CD1c-positive myeloid dendritic cell (primary cell): ENCODE results near the gene DDAH1.

Experiments
- DNase-seq: peaks from one replicate; pipeline ENCODE4 v3.0.0-alpha.2; 2016; ENCODE audit errors: extremely low spot score

The DDAH1 gene

DNA sequence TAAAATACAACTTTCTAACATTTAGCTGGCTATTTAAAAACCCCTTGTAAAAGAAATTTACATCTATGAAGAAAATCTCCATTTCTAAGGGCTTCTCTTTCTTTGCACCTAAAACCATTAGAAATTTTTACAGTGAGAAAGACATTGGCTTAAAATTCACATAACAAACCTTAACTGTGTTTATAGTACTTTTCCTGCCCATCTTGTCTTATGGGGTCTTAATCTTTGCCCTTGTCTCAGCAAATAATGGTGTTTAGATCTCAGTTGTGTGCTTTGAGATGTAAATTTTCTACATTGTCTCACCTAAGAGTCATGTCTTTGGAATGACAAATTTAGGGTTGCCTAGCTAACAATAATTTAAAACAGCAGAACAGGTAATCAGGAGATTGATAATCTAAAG lies 71.5 kb downstream of the DDAH1 start:
- no peak for DNase-seq

GRCh38 chr1:85388416-85388815 lies 76.5 kb downstream of the DDAH1 start:
- no peak for DNase-seq

GRCh38 chr1:85387781-85388180 lies 77.2 kb downstream of the DDAH1 start:
- no peak for DNase-seq

DNA sequence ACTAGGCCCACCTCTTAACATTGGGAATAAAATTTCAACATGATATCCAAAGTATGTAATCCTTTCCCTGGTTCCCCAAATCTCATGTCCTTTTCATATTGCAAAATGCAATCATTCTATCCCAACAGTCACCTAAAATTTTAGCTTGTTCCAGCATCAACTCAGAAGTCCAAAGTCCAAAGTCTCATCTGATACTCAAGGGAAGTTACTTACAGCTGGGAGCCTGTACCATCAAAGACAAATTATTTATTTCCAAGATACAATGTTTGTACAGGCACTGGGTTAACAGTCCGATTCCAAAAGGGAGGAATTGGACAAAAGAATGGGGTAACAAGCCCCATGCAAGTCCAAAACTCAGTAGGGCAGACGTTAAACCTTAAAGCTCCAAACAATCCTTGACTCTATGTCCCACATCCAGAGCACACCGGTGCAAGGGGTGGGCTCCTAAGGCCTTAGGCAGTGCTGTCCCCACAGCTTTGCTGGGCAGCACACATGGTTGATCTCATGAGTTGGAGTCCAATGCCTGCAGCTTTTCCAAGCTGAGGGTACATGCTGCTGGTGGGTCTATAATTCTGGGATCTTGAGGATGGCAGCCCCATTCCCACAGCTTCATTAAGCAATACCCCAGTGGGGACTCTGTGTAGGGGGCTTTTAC lies 78.8 kb downstream of the DDAH1 start:
- no peak for DNase-seq

DNA sequence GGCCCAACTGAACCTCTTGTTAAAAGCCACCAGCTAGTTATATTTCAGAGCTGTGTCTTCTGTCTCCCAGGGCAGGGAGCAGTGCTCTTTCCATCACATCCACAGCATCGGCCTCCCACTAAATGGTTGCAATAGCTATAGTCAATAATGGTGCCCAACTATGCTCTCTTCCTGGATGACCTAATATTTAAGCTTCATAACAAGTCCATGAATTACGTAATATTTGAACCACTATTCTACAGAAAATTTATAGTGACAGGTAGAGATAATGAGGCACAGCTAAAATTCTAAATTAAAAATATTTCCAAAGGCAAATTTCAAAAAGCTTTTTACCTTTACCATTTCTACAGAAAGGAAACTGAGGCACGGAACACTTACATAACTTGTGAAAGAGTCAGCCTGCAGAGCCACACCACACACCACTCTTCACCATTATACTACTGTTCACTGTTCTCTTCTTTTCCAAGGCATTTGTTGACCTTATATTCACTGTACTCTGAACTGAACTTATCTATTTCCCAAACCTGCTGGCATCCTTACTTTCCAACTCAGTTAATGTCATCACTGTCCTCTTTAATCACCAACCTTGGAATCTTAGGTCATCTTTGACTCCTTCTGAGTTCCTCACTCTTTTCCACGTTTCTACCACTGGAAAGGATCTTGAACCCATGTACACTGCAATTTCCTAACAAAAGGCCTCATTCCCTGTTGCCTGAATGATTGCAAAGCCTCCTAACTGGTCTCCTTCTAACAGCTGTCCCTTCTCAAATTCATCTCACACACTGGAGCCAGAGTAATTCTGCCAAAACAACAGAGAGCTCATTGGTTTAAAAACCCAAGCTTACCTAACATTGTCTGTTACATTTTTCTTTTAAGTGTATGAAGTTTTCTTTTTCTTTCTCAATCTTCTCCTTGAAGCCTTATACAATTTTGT lies 85.5 kb downstream of the DDAH1 start:
- no peak for DNase-seq

- DNase-seq = no peak
Observed at GRCh38 chr1:85378534-85378933, 86.4 kb downstream of the DDAH1 start.

DNA sequence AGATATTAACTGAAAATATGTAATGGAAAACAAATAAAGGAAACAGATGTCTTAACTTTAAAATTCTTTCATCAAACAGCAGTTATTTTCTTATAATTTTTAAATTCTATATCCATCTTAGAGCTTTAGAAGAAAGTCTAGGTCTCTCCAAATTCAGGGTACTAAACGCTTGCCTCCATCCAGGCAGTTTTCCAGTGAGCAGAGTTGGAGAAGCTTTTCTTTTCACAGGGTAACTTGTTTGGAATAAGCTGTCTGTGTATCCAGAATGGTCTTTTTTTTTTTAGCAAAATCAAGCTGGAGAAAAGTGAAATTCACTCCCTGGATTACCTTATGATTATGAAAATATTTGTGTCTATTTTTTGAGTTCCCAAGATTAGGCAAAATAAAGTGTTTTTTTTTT lies 88.6 kb downstream of the DDAH1 start:
- no peak for DNase-seq

DNA sequence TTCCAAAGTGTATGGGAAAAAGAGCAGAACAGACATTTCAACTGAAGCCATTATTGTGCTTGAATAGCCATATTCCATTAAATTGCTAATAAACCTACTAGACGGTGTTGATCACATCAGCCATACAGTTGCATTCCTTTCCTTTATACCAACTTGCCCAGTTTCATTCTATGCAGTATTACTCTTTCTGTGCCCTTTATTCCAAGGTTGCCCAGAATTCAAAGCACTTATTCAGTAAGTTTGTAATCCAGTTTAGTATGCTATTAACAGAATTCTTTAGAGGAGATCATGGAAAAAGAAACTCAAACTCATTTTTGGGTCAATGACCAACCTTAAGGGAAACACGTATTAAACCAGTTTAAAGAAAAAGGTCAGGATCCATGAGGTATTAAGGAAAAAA lies 89.5 kb downstream of the DDAH1 start:
- DNase-seq = no peak

DNA sequence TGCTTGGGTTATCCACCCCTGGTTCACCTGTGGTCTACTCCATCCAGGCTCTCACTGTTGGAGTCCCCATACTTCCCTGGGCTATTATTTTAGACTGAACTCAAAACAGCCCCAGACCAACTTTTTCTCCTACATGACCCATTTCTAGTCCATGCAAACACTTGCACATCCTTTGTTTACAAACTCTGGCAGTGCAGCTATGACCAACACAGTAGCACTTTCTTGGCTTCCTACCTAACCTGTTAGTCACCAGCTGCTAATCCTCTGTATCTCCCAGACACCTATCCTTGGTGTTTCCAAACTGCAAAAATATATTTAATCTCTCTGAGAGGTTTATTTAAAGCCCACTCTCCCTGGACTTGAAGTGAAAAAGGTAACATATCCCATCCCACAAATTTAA lies 90.8 kb downstream of the DDAH1 start:
- DNase-seq = no peak

DNA sequence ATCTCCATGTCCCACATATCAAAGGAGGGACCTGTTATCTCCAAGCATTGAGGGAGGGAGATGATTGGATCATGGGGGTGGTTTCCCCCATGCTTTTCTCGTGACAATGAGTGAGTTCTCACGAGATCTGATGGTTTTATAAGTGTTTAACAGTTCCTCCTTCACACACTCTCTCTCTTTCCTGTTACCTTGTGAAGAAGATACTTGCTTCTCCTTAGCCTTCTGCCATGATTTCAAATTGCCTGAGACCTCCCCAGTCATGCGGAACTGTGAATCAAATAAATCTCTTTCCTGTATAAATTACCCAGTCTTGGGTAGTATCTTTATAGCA lies 91.6 kb downstream of the DDAH1 start:
- no peak for DNase-seq

GRCh38 chr1:85372683-85373377 lies 92.1 kb downstream of the DDAH1 start:
- DNase-seq = no peak

DNA sequence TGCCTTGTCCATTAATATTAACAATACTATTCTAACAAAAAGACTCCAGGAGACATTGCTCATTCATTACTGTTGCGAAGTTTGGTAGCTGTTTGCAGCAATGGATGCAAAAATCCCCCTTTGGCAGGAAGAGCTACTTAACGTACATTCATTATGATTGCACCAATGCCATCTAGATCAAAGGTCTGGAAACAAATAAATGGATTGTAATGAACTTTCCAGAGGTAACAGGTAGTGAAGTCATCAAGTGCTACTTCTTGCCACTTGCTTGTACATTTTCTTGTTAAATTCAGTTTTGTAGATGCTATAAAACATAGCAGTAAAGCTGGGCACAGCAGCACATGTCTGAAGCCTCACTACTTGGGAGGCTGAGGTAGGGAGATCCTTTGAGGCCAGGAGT lies 93.9 kb downstream of the DDAH1 start:
- DNase-seq = no peak

- no peak for DNase-seq
Observed at GRCh38 chr1:85368073-85368770, 96.7 kb downstream of the DDAH1 start.

- DNase-seq = no peak
Observed at GRCh38 chr1:85366391-85367170, 98.4 kb downstream of the DDAH1 start.

- DNase-seq = no peak
Observed at GRCh38 chr1:85365851-85366250, 99.1 kb downstream of the DDAH1 start.

GRCh38 chr1:85363521-85363920 lies 101.4 kb downstream of the DDAH1 start:
- no peak for DNase-seq

DNA sequence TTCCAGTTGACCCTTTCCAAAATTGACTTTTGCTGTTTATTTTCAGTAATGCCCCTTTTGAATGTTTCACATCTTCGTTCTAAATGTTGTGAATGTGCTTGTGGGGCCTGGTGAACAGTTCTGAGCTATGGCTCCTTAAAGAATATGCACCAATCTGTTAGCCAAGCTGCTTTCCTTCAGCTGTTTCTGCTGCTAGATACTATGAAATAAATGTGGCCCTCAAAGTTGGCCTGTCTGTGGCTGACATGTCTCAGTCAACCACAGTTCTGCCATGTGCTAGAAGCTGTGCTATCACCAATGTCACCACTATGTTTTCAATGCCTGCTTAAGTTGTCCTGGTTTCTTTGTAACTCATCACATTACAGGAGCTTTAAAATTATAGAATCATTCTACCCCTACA lies 101.9 kb downstream of the DDAH1 start:
- DNase-seq = no peak

GRCh38 chr1:85361606-85362296 lies 103.2 kb downstream of the DDAH1 start:
- DNase-seq = no peak

DNA sequence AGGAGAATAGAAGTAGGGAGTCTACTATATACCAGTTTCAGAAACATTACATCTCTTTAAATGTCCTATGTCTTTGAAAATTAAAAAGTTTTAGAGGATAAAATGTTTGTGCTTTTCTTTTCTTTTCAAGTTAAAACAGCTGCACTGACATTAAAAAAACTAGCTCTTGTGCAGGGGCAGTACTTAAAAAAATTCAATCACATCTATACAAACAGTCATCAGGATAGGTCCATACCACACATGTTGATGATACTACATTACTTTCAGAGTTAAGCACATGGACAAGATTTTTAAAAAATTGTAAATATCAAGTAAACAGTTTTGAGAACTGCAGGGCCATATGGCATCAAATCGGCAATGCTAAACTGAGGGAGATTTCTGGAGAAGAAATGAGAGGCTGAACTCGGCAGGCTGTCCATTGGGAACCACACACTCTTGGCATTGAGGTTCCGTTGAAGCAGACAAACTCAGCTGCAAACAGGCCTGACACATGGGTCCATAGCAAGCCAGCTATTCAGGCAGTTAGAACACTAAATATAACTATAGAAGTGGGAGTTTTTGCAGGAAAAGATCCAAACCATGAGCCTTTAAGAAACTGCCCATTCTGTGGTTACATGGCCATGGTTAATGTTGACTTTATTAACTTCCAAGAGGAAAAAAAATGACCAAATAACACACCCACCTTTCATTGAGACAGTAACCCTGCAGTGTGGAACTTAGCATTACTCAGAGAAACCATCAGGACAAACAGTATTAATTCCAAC lies 104.0 kb downstream of the DDAH1 start:
- DNase-seq = no peak
